Measurements from ENCODE around the gene SARDH.

The SARDH gene

GRCh38 chr9:133699546-133699945, 38.6 kb downstream of the SARDH start:
- no peak for DNase-seq

GRCh38 chr9:133696071-133696472, 42.1 kb downstream of the SARDH start:
- no peak for DNase-seq

GRCh38 chr9:133694686-133695085, 43.5 kb downstream of the SARDH start:
- DNase-seq = no peak

- no peak for DNase-seq
Measured at GRCh38 chr9:133693703-133694529, 44.2 kb downstream of the SARDH start.

GRCh38 chr9:133693116-133693515, 45.0 kb downstream of the SARDH start:
- DNase-seq = no peak

- DNase-seq = no peak
Measured at GRCh38 chr9:133692364-133692985, 45.7 kb downstream of the SARDH start.

GRCh38 chr9:133691626-133692363, 46.4 kb downstream of the SARDH start:
- DNase-seq = no peak

- no peak for DNase-seq
Measured at GRCh38 chr9:133691191-133691590, 47.0 kb downstream of the SARDH start.

GRCh38 chr9:133690081-133690561, 48.0 kb downstream of the SARDH start:
- DNase-seq = no peak

- DNase-seq = no peak
Measured at GRCh38 chr9:133689151-133689763, 48.9 kb downstream of the SARDH start.

- DNase-seq = no peak
Measured at GRCh38 chr9:133687856-133688761, 50.0 kb downstream of the SARDH start.

GRCh38 chr9:133686642-133687575, 51.2 kb downstream of the SARDH start:
- no peak for DNase-seq

- no peak for DNase-seq
Measured at GRCh38 chr9:133685653-133686609, 52.2 kb downstream of the SARDH start.

GRCh38 chr9:133684936-133685361, 53.2 kb downstream of the SARDH start:
- no peak for DNase-seq

- no peak for DNase-seq
Measured at GRCh38 chr9:133684121-133684935, 53.8 kb downstream of the SARDH start.

- no peak for DNase-seq
Measured at GRCh38 chr9:133683586-133684120, 54.5 kb downstream of the SARDH start.

GRCh38 chr9:133682818-133683585, 55.1 kb downstream of the SARDH start:
- no peak for DNase-seq

All from RPMI8226 (cell line).